Lower leg skin (tissue), 4 donors: ENCODE results near the gene ZMYND8. TPM values are rescaled to one million over a fixed set of nuclear protein-coding genes. Genes with fewer than 3 reads are reported as not detected.

Source experiments
- DNase-seq, 2 donors: peaks; one replicate each; pipeline ENCODE4 v3.0.0-alpha.2; 2019; ENCODE audit warnings: low spot score in 2 of 2
- H3K4me3 ChIP-seq: fragments of 200-600 bp; sonication (generic); 2 replicates; pipeline ENCODE4 v1.5.1; 2017; ENCODE audit warnings: mild to moderate bottlenecking, low read depth; ENCODE audit not compliant: poor library complexity, severe bottlenecking
- POLR2A ChIP-seq, 2 donors: fragments of 450-650 bp; IDR thresholded peaks; one replicate each; pipeline ENCODE4 v1.6.1; 2016 to 2017; ENCODE audit warnings: antibody characterized with exemption in 2 of 2, mild to moderate bottlenecking in 1 of 2, moderate library complexity in 1 of 2
- WGBS, 2 donors: methylation state at CpG; one replicate each; pipeline ENCODE4 v1.1.5; 2018; 5-methylcytosine and 5-hydroxymethylcytosine counted together
- intact Hi-C: fragments of 100-400 bp; cut with DNase I; formaldehyde crosslinking; loops from one replicate; pipeline ENCODE4 v1.15.0; 2023; ENCODE audit warnings: low total_unique reads
- total RNA-seq, 4 donors: library from RNA; depleted of rRNA; stranded (reverse); fragments of >200 nt; gene quantifications; one replicate each; pipeline ENCODE4 v1.1.0, GENCODE V29; 2016
- TF ChIP-seq, protein P1 (sequence below), 3 donors: fragments of 450-650 bp; IDR thresholded peaks; one replicate each; pipeline ENCODE4 v1.5.1; 2016; ENCODE audit warnings: antibody characterized with exemption in 3 of 3, mild to moderate bottlenecking in 3 of 3, moderate library complexity in 2 of 3

The ZMYND8 gene
- total RNA-seq, 4 donors from 2014 or later = 42.2 to 79.0 (median 65.4) TPM

DNA sequence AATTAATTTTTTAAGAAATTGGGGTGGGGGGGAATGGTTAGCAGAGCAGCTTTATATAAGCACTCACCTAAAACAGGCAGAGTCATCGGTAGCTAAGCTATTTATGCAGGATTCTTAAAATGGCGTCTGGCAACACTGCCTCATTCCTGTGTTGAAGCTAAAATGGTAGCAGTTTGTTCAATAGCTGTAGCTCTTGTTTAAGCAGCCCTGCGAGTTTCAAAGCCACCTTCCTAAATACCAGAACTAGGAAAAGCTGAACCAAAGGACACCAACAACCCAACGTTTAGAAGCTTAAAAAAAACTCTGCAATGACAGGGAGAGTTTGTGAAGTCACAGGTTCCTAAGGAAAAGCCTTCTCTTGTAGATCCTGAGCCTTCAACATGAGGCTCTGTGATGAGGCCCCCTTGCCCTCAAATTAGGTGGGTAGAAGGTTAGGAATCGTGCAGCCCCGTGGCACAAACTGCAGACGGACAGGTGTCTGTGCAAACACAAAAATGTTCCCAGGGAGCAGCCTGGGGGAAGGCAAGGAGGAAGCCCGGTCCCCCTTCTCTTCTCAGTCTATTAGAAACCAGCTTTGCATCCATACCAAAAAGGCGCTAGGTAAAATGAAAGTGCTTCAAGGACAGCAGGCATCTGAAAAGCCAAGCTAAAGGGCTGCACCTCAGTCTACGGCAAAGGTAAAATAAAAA, 4.7 kb downstream of the ZMYND8 start:
- no peak for DNase-seq
- TF ChIP-seq, protein P1, sequence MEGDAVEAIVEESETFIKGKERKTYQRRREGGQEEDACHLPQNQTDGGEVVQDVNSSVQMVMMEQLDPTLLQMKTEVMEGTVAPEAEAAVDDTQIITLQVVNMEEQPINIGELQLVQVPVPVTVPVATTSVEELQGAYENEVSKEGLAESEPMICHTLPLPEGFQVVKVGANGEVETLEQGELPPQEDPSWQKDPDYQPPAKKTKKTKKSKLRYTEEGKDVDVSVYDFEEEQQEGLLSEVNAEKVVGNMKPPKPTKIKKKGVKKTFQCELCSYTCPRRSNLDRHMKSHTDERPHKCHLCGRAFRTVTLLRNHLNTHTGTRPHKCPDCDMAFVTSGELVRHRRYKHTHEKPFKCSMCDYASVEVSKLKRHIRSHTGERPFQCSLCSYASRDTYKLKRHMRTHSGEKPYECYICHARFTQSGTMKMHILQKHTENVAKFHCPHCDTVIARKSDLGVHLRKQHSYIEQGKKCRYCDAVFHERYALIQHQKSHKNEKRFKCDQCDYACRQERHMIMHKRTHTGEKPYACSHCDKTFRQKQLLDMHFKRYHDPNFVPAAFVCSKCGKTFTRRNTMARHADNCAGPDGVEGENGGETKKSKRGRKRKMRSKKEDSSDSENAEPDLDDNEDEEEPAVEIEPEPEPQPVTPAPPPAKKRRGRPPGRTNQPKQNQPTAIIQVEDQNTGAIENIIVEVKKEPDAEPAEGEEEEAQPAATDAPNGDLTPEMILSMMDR (IDR thresholded peaks at IDR 0.05) = no peak
- TF ChIP-seq POLR2A (IDR thresholded peaks at IDR 0.05) = no peak
- intact Hi-C loops = no loop called here
- no peak overlapping the region for H3K4me3 ChIP-seq
- 33 to 37% methylated on average over 10 of the region's 10 CpGs for WGBS, 2 donors

DNA sequence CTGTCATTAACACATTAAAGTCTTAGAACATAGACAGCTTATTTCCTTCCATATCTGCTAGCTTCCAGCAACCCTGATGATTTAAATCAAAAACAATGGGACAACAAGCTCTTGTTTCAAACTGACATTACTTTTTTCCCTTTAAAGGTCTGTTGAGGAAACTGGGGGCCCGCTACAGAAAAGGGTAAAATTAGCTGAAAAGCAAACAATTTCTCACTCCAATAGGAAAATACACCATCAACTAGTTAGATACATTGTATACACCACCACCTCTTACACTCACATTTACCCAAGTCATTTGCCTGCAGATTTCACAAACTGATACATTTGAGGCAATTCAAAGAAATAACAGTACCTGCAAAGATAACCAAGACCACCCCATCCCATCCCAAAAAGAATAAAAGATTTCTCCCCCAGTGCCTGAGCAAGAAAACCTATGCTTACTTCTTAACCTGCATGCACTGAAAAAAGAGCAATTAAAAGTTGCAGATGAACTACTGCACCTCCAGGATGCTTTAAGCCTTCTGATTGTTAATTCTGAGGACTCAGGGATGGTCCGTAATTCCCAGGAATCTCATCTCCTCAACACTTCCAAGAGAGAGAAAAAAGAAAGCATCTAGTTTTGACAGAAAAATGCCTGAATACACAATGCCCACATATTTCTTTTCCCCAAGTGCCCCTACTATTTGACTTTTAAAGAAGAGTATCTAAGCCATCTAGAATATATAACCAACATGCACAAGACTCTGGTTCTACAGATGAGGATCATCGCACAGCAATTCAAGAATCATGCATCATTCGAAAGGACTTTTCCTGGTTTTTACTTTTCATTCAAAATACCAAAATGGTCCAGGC, 5.6 kb downstream of the ZMYND8 start:
- intact Hi-C loops = no loop called here
- no peak for DNase-seq
- no peak overlapping the region for H3K4me3 ChIP-seq
- 71 to 81% methylated on average over 4 of the region's 4 CpGs for WGBS, 2 donors
- TF ChIP-seq, protein P1 (IDR thresholded peaks at IDR 0.05) = no peak
- TF ChIP-seq POLR2A (IDR thresholded peaks at IDR 0.05) = no peak

DNA sequence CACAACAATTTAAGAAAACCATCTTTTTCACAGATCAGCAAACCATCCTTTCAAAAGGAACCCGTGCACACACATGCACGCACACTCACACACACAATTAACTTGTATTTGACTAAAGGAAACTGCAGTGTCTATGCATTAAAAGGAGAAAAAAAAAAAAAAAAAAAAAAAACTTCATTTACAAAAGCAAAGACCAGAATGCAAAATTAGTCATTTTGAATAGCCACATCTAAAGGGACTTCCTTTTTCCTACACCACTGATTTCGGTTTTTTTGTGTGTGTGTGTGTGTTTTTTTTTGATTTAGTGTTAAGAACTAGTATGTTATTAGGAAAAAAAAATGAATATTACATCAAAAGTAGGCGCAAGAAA, 6.3 kb downstream of the ZMYND8 start:
- DNase-seq = no peak
- TF ChIP-seq, protein P1 (IDR thresholded peaks at IDR 0.05) = no peak
- no peak for TF ChIP-seq POLR2A (IDR thresholded peaks at IDR 0.05)
- no peak overlapping the region for H3K4me3 ChIP-seq
- intact Hi-C loops = no loop called here
- WGBS, 2 donors = 48 to 57% methylated on average over 4 of the region's 4 CpGs

DNA sequence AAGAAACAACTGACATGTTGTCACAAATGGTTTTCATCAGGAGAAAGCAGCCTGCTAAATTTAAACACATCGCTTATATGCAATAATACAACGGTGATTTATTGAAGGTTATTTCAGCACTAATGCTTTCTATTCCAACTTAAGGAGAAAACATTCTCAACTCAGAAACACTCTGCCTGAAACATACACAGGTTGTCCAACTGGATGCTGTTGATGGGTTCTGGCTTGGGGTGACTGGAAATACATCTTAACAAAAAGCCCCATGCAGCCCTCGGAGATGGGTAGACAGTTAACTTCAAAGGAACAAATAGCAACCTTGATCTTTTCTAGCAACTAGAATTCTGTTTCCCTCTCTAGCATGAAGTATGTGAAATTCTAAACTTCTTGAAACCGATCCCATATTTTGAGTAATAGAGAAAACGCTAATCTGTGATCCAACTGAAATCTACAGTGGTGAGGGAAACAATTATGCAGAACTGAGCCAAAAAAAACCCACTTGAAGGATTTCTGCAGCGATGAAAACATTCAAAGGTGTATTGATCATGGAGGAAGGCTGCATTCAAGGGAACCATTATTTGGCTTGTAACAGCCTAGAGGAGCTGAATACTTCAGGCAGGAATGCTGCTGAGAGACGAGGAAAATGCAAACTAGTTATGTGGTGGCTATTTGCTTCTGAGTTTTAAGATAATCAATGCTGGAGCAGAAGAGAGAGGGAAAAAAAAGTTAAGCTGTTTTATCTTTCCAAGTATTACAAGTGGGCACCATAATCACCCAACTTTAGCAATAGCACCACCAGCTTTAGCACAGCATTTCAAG, 6.9 kb downstream of the ZMYND8 start:
- no peak for DNase-seq
- intact Hi-C loops = no loop called here

DNA sequence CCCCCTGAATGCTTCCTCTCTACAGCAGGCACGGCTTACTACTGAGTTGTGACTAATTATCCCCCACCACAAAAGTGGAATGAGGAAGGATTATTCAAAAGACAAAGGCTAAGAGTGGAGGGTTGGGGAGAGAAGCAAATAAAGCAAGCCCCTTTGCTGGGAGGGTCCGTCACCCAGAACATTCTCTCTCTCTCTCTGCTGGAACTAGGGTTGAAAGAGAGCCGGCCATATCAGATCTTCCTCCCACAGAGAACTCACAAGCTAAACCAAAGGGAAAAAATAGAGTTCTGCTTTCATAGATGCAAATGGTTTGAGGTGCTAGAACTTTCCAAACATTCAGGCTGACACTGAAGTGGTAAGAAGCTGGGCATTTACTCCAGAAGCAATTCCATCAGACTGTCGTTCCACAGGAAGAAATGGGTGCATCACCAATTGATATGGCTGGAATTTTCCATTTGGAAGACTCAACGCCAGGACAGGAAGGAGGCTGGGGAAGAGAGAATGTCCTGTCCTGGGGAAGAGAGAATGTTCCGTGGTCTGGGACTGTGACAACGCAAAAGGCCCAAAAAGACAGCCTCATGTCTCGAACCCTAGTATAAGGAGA, 7.9 kb downstream of the ZMYND8 start:
- intact Hi-C loops = no loop called here
- TF ChIP-seq, protein P1 (IDR thresholded peaks at IDR 0.05) = no peak
- no peak for TF ChIP-seq POLR2A (IDR thresholded peaks at IDR 0.05)

More for the DNA sequence above, 6.9 kb downstream of the ZMYND8 start:
- WGBS, 2 donors = 29 to 31% methylated on average over 7 of the region's 7 CpGs
- TF ChIP-seq POLR2A (IDR thresholded peaks at IDR 0.05) = no peak
- TF ChIP-seq, protein P1 (IDR thresholded peaks at IDR 0.05) = no peak
- no peak overlapping the region for H3K4me3 ChIP-seq

More for the DNA sequence above, 7.9 kb downstream of the ZMYND8 start:
- no peak overlapping the region for H3K4me3 ChIP-seq
- DNase-seq = no peak
- 66 to 70% methylated on average over 8 of the region's 8 CpGs for WGBS, 2 donors
